RWPE1 (cell line): Measurements from ENCODE around the gene SLC16A8.
"Not testable (repeated sequence)": the region's sequence is repeated elsewhere in the genome, so short reads cannot be mapped to it uniquely, and the experiment has no call there.

Experiments used
- CTCF ChIA-PET: fragments of 350-600 bp; sonication (Branson Sonifier 250); formaldehyde crosslinking; extraction: SDS; loops from one replicate; lab custom pipeline; 2021; lab: Yijun Ruan, JAX
- POLR2A ChIA-PET: fragments of 400-600 bp; formaldehyde crosslinking; extraction: SDS; loops from one replicate; lab custom pipeline; 2020; ENCODE audit warnings: antibody characterized with exemption; ENCODE audit not compliant: low non-redundant PET; lab: Yijun Ruan, JAX
- DNase-seq: peaks from one replicate; pipeline ENCODE4 v3.0.0; 2012; ENCODE audit warnings: low spot score
- H3K27ac ChIP-seq: fragments of 450-650 bp; 2 replicates; pipeline ENCODE4 v1.5.1; 2017
- TF ChIP-seq, protein P1 (sequence below): fragments of 450-650 bp; conservative IDR thresholded peaks from 2 replicates; pipeline ENCODE4 v1.5.1; 2017; ENCODE audit warnings: low read depth, mild to moderate bottlenecking

Gene SLC16A8

DNA sequence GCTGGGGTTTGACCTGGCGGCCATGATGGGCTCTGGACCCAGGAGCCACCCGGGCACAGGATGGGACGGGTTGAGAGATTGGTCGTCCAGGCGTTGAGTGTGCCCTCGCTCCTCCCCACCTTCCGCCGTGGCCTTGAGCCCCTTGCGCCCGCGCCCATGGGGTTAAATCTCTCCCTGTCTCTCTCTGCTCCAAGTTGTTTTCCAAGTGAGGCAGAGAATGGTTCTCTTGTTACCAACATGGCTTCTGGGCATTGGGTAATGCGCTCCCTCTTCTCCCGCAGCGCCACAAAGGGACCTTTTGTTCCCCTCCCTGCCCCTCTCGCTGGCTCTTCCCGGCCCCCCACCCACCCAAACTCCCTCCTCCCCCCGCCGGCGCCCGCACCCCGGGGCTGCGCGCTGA is 45.6 kb downstream of the SLC16A8 start:
- TF ChIP-seq, protein P1, sequence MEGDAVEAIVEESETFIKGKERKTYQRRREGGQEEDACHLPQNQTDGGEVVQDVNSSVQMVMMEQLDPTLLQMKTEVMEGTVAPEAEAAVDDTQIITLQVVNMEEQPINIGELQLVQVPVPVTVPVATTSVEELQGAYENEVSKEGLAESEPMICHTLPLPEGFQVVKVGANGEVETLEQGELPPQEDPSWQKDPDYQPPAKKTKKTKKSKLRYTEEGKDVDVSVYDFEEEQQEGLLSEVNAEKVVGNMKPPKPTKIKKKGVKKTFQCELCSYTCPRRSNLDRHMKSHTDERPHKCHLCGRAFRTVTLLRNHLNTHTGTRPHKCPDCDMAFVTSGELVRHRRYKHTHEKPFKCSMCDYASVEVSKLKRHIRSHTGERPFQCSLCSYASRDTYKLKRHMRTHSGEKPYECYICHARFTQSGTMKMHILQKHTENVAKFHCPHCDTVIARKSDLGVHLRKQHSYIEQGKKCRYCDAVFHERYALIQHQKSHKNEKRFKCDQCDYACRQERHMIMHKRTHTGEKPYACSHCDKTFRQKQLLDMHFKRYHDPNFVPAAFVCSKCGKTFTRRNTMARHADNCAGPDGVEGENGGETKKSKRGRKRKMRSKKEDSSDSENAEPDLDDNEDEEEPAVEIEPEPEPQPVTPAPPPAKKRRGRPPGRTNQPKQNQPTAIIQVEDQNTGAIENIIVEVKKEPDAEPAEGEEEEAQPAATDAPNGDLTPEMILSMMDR: no peak
- ChIA-PET CTCF (interaction anchor here (0.6 kb wide), 1 partner anchor 24 kb away, joined by 8 read pairs; no protein-coding TSS in a partner anchor), POLR2A (no interaction called here)
- DNase-seq: no peak
- H3K27ac ChIP-seq: no peak overlapping the region

DNA sequence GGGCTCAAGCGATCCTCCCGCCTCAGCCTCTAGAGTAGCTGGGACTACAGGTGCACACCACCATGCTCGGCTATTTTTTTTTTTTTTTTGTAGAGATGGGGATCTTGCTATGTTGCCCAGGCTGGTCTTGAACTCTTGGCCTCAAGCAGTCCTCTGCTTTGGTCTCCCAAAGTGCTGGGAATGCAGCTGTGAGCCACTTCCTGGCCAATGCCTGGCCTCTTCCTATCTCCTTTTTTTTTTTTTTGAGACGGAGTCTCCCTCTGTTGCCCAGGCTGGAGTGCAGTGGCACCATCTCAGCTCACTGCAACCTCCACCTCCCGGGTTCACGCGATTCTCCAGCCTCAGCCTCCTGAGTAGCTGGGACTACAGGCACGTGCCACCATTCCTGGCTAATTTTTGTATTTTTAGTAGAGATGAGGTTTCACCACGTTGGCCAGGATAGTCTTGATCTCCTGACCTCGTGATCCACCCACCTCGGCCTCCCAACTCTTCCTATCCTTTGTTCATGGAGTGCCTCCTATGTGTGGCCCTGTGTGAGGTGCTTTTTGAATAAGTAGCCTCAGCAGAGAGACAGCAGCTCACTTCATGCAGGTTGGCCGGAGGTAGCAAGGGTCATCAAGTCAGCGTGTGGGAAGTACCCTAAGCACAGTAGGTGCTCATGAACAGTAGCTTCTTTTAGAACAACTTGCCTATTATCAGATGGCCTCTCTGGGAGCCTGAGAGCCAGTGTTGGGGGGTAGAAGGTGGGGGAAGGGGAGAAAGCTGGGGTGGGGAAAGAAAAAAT is 46.4 kb downstream of the SLC16A8 start:
- CTCF ChIA-PET: interaction anchor here (0.6 to 0.7 kb wide), 2 partner anchors 25 to 54 kb away, joined by 3 to 8 read pairs; no protein-coding TSS in a partner anchor
- H3K27ac ChIP-seq, POLR2A ChIA-PET: not testable (repeated sequence)

DNA sequence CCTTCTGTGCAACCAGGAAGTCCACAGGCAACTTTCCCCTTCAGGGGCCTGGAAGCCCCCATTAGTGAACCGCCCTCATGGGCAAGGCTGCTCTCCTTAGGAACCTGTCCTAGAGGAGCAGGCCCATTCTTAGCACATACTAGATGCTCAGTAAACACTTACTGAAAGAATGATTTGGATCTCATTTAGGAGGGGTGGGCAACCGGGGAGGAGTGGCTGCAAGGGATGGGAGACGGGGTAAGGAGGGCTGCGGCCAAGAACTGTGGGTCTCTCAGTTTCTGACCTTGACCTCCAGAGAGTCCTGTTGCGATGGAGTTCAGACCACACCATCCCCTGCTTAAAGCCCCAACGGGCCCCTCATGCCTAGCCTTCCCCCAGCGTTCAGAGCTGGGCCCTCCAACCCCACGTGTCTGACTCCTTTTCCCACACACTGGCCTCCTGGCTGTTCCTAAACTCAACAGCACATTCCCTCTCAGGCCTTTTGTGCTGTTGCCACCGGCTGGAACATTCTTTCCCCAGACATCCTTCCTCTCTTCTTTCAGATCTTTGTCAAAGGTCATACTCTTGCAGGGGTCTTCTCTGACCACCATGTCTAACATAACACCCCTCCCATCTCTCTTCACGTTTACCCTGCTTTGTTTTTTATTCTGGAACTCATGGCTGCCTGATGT is 47.5 kb downstream of the SLC16A8 start:
- no peak for DNase-seq
- POLR2A ChIA-PET: no interaction called here
- CTCF ChIA-PET: no interaction called here
- TF ChIP-seq, protein P1: no peak
- no peak overlapping the region for H3K27ac ChIP-seq

More for the DNA sequence above, 46.4 kb downstream of the SLC16A8 start:
- DNase-seq: not testable (repeated sequence)

DNA sequence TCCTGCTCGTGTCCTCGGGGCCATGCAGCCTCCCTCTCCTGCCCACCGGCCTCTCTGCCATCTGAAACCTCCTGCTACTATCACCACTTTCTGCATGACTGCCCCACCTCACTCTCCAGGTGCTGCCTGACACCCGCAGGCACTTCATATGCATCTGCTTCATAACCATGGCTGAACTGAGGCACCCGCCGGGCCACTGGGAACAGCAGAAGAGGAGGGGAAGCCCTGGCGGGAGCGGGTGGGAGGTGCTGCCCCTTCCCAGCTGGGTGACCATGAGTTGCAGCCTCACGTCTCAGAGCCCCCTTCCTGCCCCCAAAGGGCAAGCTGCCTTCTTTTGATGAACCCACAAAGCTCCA is 48.5 kb downstream of the SLC16A8 start:
- DNase-seq: no peak
- H3K27ac ChIP-seq: no peak overlapping the region
- ChIA-PET CTCF (no interaction called here), POLR2A (no interaction called here)
- TF ChIP-seq, protein P1: no peak

DNA sequence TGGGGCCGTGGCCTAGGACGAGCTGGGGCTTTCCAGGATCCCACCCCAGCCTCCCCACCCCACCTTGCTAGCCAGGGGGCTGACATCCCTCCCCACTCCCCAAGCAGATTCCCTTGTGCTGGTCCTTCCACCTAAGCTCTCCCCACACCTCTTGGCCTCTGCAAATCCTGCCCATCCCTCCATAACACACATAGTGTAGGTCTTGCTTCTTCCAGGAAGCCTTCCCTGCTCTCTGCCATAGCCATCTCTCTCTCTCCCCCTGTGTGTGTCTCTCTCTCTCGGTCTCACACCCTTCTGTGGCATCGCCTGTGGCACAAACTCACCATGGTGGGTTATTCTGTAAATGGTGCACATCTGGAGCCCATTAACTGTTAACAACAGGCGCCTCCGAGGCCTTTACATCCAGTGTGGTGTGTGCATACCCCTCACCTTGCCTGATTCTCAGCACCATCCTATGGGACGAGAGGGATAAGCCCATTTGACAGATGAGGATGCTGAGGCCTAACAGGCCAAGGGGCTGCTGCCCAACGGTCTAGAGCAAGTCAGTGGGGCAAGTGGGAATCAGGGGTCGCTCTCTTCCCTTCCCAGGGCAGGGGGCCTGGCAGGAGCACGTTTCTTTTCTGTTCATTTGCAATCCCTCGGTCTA is 49.0 kb downstream of the SLC16A8 start:
- CTCF ChIA-PET: no interaction called here
- DNase-seq: no peak
- TF ChIP-seq, protein P1: no peak
- POLR2A ChIA-PET: no interaction called here
- peak overlapping the region; percentile 59 for H3K27ac ChIP-seq

DNA sequence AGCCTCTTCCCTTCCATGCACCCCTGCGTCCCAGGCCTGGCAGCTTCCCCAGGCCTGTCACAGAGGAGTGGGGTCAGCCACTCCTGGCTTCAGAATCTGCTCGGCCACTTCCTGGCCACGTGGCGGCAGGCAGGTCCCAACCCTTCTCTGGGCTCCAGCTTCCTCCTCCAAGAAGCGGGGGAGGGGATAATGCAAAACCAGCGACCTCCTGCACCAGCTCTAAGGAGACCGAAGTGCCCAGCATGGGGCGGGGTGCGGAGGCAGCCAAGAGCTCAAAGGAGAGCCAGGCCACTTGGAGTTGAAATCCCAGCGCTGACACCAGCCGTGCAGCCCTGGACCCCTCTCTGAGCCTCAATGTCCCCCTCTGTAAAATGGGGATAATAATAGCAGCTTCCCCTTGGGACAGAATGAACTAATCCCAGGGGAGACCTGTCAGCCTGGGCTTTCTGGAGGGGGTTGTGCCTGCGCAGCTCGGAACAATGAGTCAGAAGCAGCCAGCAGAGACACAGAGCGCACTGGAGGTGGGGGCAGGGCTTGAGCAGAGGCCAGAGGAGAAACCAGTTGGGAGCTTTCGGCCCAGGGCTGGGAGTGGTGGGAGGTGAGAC is 49.6 kb downstream of the SLC16A8 start:
- ChIA-PET POLR2A (no interaction called here), CTCF (interaction anchor here (0.5 kb wide), 1 partner anchor 191 kb away, joined by 5 read pairs; no protein-coding TSS in a partner anchor)
- TF ChIP-seq, protein P1: no peak
- DNase-seq: peak; percentile 79
- peak overlapping the region; percentile 59 for H3K27ac ChIP-seq
